IMR-90 (cell line): ENCODE data around the gene POLR3B. TPM values are rescaled to one million over a fixed set of nuclear protein-coding genes. Genes with fewer than 3 reads are reported as not detected.

Experiments
- ATAC-seq: fragments of 200-7000 bp; cut with Tn5 transposase; 2 replicates; pipeline ENCODE4 v1.9.1; 2020; ENCODE audit warnings: low read depth, mild to moderate bottlenecking, moderate library complexity
- BruUV-seq: library from RNA; stranded (reverse); fragments of 400-500 nt; replicated peaks from 2 replicates; lab custom pipeline; 2021; lab: Mats Ljungman, UMichigan
- CTCF ChIA-PET: fragments of 300-600 bp; formaldehyde crosslinking; extraction: SDS; loops from one replicate; lab custom pipeline; 2021; ENCODE audit warnings: antibody characterized with exemption; lab: Yijun Ruan, JAX
- POLR2A ChIA-PET: fragments of 300-600 bp; sonication (Branson Sonifier 250); formaldehyde crosslinking; loops from one replicate; lab custom pipeline; 2022; ENCODE audit warnings: antibody characterized with exemption; ENCODE audit not compliant: unreplicated experiment; lab: Charles Lee
- DNase-seq: peaks from one replicate; pipeline ENCODE4 v3.0.0; 2013
- H2AFZ ChIP-seq: replicated peaks from 2 replicates; pipeline ENCODE3; 2013; ENCODE audit warnings: low read length, mild to moderate bottlenecking; ENCODE audit not compliant: poor library complexity
- H2AK5ac ChIP-seq: 2 replicates; pipeline ENCODE4 v1.6.1; 2013; ENCODE audit warnings: low read depth, low read length, inconsistent platforms
- H2AK9ac ChIP-seq: replicated peaks from 2 replicates; pipeline ENCODE3; 2013; ENCODE audit warnings: mild to moderate bottlenecking, low read depth, low read length, moderate library complexity; ENCODE audit not compliant: poor library complexity
- H2BK120ac ChIP-seq: 2 replicates; pipeline ENCODE4 v1.6.1; 2013; ENCODE audit warnings: low read depth, low read length, inconsistent platforms
- H2BK15ac ChIP-seq: 3 replicates; pipeline ENCODE4 v1.6.1; 2013; ENCODE audit warnings: low read depth, low read length, inconsistent platforms
- H2BK20ac ChIP-seq: 2 replicates; pipeline ENCODE4 v1.6.1; 2013; ENCODE audit warnings: low read depth, mild to moderate bottlenecking, inconsistent platforms, low read length, moderate library complexity
- H2BK5ac ChIP-seq: 2 replicates; pipeline ENCODE4 v1.6.1; 2013; ENCODE audit warnings: mild to moderate bottlenecking, low read depth, low read length, inconsistent platforms; ENCODE audit not compliant: poor library complexity, severe bottlenecking
- H3K14ac ChIP-seq: replicated peaks from 2 replicates; pipeline ENCODE4 v1.6.1; 2013; ENCODE audit warnings: low read depth, low read length, inconsistent platforms
- H3K18ac ChIP-seq: 2 replicates; pipeline ENCODE4 v1.6.1; 2013; ENCODE audit warnings: low read depth, low read length, control low read depth
- H3K23ac ChIP-seq: 2 replicates; pipeline ENCODE4 v1.6.1; 2013; ENCODE audit warnings: low read depth, low read length, inconsistent platforms
- H3K27ac ChIP-seq: 2 replicates; pipeline ENCODE4 v1.5.1; 2013; ENCODE audit warnings: mild to moderate bottlenecking, control low read depth, low read length; ENCODE audit not compliant: insufficient read depth
- H3K27me3 ChIP-seq: 2 replicates; pipeline ENCODE4 v1.6.1; 2013; ENCODE audit warnings: low read length; ENCODE audit not compliant: control insufficient read depth, insufficient read depth
- H3K36me3 ChIP-seq: 2 replicates; pipeline ENCODE4 v1.6.1; 2013; ENCODE audit warnings: low read length, mixed read lengths; ENCODE audit not compliant: control insufficient read depth, insufficient read depth
- H3K4ac ChIP-seq: 2 replicates; pipeline ENCODE4 v1.6.1; 2013; ENCODE audit warnings: low read depth, low read length, inconsistent platforms
- H3K4me1 ChIP-seq: 2 replicates; pipeline ENCODE4 v1.6.1; 2013; ENCODE audit warnings: low read length, mixed read lengths; ENCODE audit not compliant: control insufficient read depth, insufficient read depth
- H3K4me2 ChIP-seq: 2 replicates; pipeline ENCODE4 v1.6.1; 2013; ENCODE audit warnings: low read depth, mild to moderate bottlenecking, control low read depth, low read length, moderate library complexity
- H3K4me3 ChIP-seq: 2 replicates; pipeline ENCODE4 v1.5.1; 2013; ENCODE audit warnings: low read depth, mild to moderate bottlenecking, control low read depth, low read length, moderate library complexity; ENCODE audit not compliant: insufficient read depth
- H3K56ac ChIP-seq: 2 replicates; pipeline ENCODE4 v1.6.1; 2013; ENCODE audit warnings: low read length, inconsistent platforms; ENCODE audit not compliant: insufficient read depth; ENCODE audit errors: extremely low read depth
- H3K79me1 ChIP-seq, 2 experiments: 2 replicates each; pipeline ENCODE4 v1.6.1; 2013; ENCODE audit warnings: low read length in 2 of 2, inconsistent platforms in 1 of 2, low read depth in 1 of 2
- H3K9ac ChIP-seq: 2 replicates; pipeline ENCODE4 v1.6.1; 2013; ENCODE audit warnings: low read depth, low read length, control low read depth
- H3K9me1 ChIP-seq: 2 replicates; pipeline ENCODE4 v1.6.1; 2013; ENCODE audit warnings: low read length, inconsistent platforms; ENCODE audit not compliant: insufficient read depth
- H3K9me3 ChIP-seq: 2 replicates; pipeline ENCODE4 v1.6.1; 2013; ENCODE audit warnings: low read length; ENCODE audit not compliant: control insufficient read depth, insufficient read depth
- H4K20me1 ChIP-seq: 2 replicates; pipeline ENCODE4 v1.6.1; 2013; ENCODE audit warnings: low read length, inconsistent platforms; ENCODE audit not compliant: insufficient read depth
- H4K5ac ChIP-seq: 2 replicates; pipeline ENCODE4 v1.6.1; 2013; ENCODE audit warnings: mild to moderate bottlenecking, low read depth, low read length, control low read depth
- H4K8ac ChIP-seq, 2 experiments: 2 replicates each; pipeline ENCODE4 v1.6.1; 2013; ENCODE audit warnings: low read depth in 2 of 2, low read length in 2 of 2, control low read depth in 1 of 2, inconsistent platforms in 1 of 2
- H4K91ac ChIP-seq: 2 replicates; pipeline ENCODE4 v1.6.1; 2013; ENCODE audit warnings: low read depth, low read length, inconsistent platforms; ENCODE audit not compliant: insufficient read depth
- BHLHE40 ChIP-seq: fragments of 150-350 bp; IDR thresholded peaks from 2 replicates; pipeline ENCODE4 v1.6.1; 2016; ENCODE audit warnings: mild to moderate bottlenecking, low read depth, low read length
- CEBPB ChIP-seq: IDR thresholded peaks from 2 replicates; pipeline ENCODE4 v1.6.1; 2012; ENCODE audit warnings: low read depth, low read length, improper control_type of control experiment
- FOS ChIP-seq: fragments of 150-350 bp; IDR thresholded peaks from 2 replicates; pipeline ENCODE4 v1.6.1; 2016; ENCODE audit warnings: low read depth, low read length
- MAFK ChIP-seq: IDR thresholded peaks from 2 replicates; pipeline ENCODE4 v1.6.1; 2012; ENCODE audit warnings: low read depth, low read length, improper control_type of control experiment
- MAZ ChIP-seq: IDR thresholded peaks from 2 replicates; pipeline ENCODE4 v1.6.1; 2012; ENCODE audit warnings: low read depth, mild to moderate bottlenecking, low read length, improper control_type of control experiment, moderate library complexity, borderline replicate concordance
- MXI1 ChIP-seq: IDR thresholded peaks from 2 replicates; pipeline ENCODE4 v1.6.1; 2012; ENCODE audit warnings: low read depth, mild to moderate bottlenecking, low read length, moderate library complexity, borderline replicate concordance
- NFE2L2 ChIP-seq: fragments of 150-350 bp; IDR thresholded peaks from 2 replicates; pipeline ENCODE4 v1.6.1; 2016; ENCODE audit warnings: low read depth, mild to moderate bottlenecking, low read length
- RAD21 ChIP-seq: IDR thresholded peaks from 2 replicates; pipeline ENCODE4 v1.6.1; 2012; ENCODE audit warnings: low read length, improper control_type of control experiment
- RCOR1 ChIP-seq: IDR thresholded peaks from 2 replicates; pipeline ENCODE4 v1.6.1; 2012; ENCODE audit warnings: mild to moderate bottlenecking, low read length, improper control_type of control experiment; ENCODE audit not compliant: insufficient replicate concordance
- SMC3 ChIP-seq: fragments of 150-350 bp; IDR thresholded peaks from 2 replicates; pipeline ENCODE4 v1.6.1; 2016; ENCODE audit warnings: low read depth, mild to moderate bottlenecking, antibody characterized with exemption, low read length, moderate library complexity
- WGBS, 2 experiments: methylation state at CpG; one replicate each; pipeline versions ENCODE4 v1.1.5 to v1.1.7; 2013; ENCODE audit warnings: missing lambda C conversion rate in 2 of 2; ENCODE audit not compliant: insufficient read length in 1 of 2; ENCODE audit errors: extremely low coverage in 2 of 2; 5-methylcytosine and 5-hydroxymethylcytosine counted together
- dilution Hi-C: fragments of 300-500 bp; cut with HindIII; formaldehyde crosslinking; loops from one replicate; pipeline ENCODE4 v1.14.3; 2018; ENCODE audit warnings: low sequenced_read_pairs; ENCODE audit not compliant: unreplicated experiment
- in situ Hi-C: fragments of 300-500 bp; cut with MboI; formaldehyde crosslinking; loops from 3 replicates; pipeline ENCODE4 v1.14.3; 2019; ENCODE audit warnings: low sequenced_read_pairs, inconsistent platforms, mixed read lengths
- intact Hi-C: fragments of 100-400 bp; cut with micrococcal nuclease; formaldehyde crosslinking; loops from 2 replicates; pipeline ENCODE4 v1.10.0; 2022
- polyA plus RNA-seq, 3 experiments: library from polyadenylated mRNA; depleted of rRNA; stranded (reverse); fragments of >200 nt; gene quantifications; 2 replicates each; pipeline ENCODE4 v1.2.3, GENCODE V29; 2012; ENCODE audit warnings: low replicate concordance in 1 of 3
- total RNA-seq: library from RNA; depleted of rRNA; stranded (reverse); fragments of >200 nt; gene quantifications from 2 replicates; pipeline ENCODE4 v1.2.3, GENCODE V29; 2012
- TF ChIP-seq, protein P1 (sequence below): fragments of 150-350 bp; IDR thresholded peaks from 2 replicates; pipeline ENCODE4 v1.6.1; 2016; ENCODE audit warnings: low read depth, mild to moderate bottlenecking, low read length, moderate library complexity, borderline replicate concordance
- TF ChIP-seq, protein P2 (sequence below): fragments of 150-350 bp; IDR thresholded peaks from 2 replicates; pipeline ENCODE4 v1.6.1; 2017; ENCODE audit warnings: mild to moderate bottlenecking, antibody characterized with exemption, low read length, low read depth
- TF ChIP-seq, protein P3 (sequence below): conservative IDR thresholded peaks from 2 replicates; pipeline ENCODE4 v1.5.1; 2012; ENCODE audit warnings: mild to moderate bottlenecking, low read depth, low read length, improper control_type of control experiment

Gene POLR3B
- total and polyA plus RNA-seq, 2 of the 4 experiments (the other 2 are of a cell fraction) = 6.9 to 15.4 TPM

DNA sequence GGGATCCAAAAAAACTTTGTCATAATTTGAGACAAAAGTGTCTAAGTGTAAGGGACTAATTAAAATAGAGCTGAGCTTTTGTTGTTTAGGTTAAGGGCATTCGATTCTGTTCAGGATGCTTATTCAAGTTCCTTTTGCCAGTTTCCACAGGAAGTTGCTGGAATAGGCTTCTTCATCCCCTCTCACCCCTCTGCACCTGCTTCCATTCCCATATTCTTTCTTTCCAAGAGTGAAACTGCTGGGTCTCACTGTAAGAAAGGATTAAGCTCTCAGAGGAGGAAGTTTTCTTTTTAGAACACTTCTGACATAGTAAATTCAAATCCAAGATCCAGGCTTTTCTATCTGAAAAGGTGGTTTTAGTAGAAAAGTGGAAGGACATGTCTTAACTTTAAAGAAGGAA lies 61.4 kb downstream of the POLR3B start:
- Histone ChIP-seq H3K36me3 (peaks cover 4% of the 10 kb centered on the region), H3K18ac (no peak overlapping the region), H2AK5ac (no peak overlapping the region), H2AFZ (no peak overlapping the region), H2BK15ac (no peak overlapping the region), H3K79me1 (peaks cover 3 to 6% of the 10 kb centered on the region in 2 experiments; a peak in 1 of 4 replicates), H3K9me1 (peaks cover 8% of the 10 kb centered on the region), H3K4me2 (peak overlapping the region; percentile 25; the same call in 1 of the 2 replicates), H2AK9ac (no peak overlapping the region), H3K56ac (no peak overlapping the region), H2BK5ac (no peak overlapping the region), H3K23ac (peak overlapping the region; percentile 33; the same call in 1 of the 2 replicates), H2BK120ac (peak overlapping the region; percentile 54; the same call in 1 of the 2 replicates), H4K5ac (no peak overlapping the region), H4K8ac (no peak overlapping the region; a peak in 1 of 4 replicates), H3K27ac (no peak overlapping the region), H3K4ac (peak overlapping the region; percentile 14; the same call in 1 of the 2 replicates), H2BK20ac (0 out of 2 replicates have a peak overlapping the region, but pooled peaks have one; percentile 17), H4K91ac (no peak overlapping the region), H3K4me3 (no peak overlapping the region), H4K20me1 (no peaks in the 10 kb centered on the region), H3K9ac (no peak overlapping the region), H3K9me3 (no peaks in the 10 kb centered on the region), H3K4me1 (peaks cover 11% of the 10 kb centered on the region), H3K27me3 (no peaks in the 10 kb centered on the region), H3K14ac (no peak overlapping the region)
- BruUV-seq = no TSS peak
- intact Hi-C loops = loop anchor here (10.0 kb wide), 1 partner anchor 166 kb away; the partner anchor contains the start of gene RFX4
- DNase-seq (no peak), ATAC-seq (no peak)
- CTCF ChIA-PET = interaction anchor here (1.3 kb wide), 1 partner anchor 13 kb away, joined by 3 read pairs; no protein-coding TSS in a partner anchor
- POLR2A ChIA-PET = no interaction called here
- TF ChIP-seq SMC3 (no peak), RCOR1 (no peak), FOS (no peak), MXI1 (no peak), NFE2L2 (no peak), BHLHE40 (no peak), MAFK (no peak), RAD21 (no peak), MAZ (no peak), CEBPB (no peak)
- TF ChIP-seq, protein P1, sequence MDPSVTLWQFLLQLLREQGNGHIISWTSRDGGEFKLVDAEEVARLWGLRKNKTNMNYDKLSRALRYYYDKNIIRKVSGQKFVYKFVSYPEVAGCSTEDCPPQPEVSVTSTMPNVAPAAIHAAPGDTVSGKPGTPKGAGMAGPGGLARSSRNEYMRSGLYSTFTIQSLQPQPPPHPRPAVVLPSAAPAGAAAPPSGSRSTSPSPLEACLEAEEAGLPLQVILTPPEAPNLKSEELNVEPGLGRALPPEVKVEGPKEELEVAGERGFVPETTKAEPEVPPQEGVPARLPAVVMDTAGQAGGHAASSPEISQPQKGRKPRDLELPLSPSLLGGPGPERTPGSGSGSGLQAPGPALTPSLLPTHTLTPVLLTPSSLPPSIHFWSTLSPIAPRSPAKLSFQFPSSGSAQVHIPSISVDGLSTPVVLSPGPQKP = no peak
- TF ChIP-seq, protein P2, sequence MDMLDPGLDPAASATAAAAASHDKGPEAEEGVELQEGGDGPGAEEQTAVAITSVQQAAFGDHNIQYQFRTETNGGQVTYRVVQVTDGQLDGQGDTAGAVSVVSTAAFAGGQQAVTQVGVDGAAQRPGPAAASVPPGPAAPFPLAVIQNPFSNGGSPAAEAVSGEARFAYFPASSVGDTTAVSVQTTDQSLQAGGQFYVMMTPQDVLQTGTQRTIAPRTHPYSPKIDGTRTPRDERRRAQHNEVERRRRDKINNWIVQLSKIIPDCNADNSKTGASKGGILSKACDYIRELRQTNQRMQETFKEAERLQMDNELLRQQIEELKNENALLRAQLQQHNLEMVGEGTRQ = no peak
- TF ChIP-seq, protein P3, sequence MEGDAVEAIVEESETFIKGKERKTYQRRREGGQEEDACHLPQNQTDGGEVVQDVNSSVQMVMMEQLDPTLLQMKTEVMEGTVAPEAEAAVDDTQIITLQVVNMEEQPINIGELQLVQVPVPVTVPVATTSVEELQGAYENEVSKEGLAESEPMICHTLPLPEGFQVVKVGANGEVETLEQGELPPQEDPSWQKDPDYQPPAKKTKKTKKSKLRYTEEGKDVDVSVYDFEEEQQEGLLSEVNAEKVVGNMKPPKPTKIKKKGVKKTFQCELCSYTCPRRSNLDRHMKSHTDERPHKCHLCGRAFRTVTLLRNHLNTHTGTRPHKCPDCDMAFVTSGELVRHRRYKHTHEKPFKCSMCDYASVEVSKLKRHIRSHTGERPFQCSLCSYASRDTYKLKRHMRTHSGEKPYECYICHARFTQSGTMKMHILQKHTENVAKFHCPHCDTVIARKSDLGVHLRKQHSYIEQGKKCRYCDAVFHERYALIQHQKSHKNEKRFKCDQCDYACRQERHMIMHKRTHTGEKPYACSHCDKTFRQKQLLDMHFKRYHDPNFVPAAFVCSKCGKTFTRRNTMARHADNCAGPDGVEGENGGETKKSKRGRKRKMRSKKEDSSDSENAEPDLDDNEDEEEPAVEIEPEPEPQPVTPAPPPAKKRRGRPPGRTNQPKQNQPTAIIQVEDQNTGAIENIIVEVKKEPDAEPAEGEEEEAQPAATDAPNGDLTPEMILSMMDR = no peak
- in situ Hi-C loops = no loop called here
- WGBS, 2 experiments = no CpG with 5 or more reads among the region's 1 CpG
- dilution Hi-C loops = no loop called here
